Keratinocyte (primary cell): ENCODE results near the gene DNAJC27. TPM values are rescaled to one million over a fixed set of nuclear protein-coding genes. Genes with fewer than 3 reads are reported as not detected.

Source experiments
- DNase-seq: peaks from one replicate; pipeline ENCODE4 v3.0.0-alpha.2; 2011; ENCODE audit warnings: low read depth, missing footprints, low spot score
- FAIRE-seq: peaks from 2 replicates; lab custom pipeline; 2011; peaks lifted over from hg19 to GRCh38; lab: Jason Lieb, UNC
- H2AFZ ChIP-seq: 2 replicates; pipeline ENCODE4 v1.6.0; 2012; ENCODE audit warnings: low read length, control low read depth, inconsistent platforms; ENCODE audit not compliant: control insufficient read depth
- H3K27ac ChIP-seq: 2 replicates; pipeline ENCODE4 v1.5.1; 2011; ENCODE audit warnings: low read length; ENCODE audit not compliant: control insufficient read depth, insufficient read depth
- H3K27me3 ChIP-seq: 3 replicates; pipeline ENCODE4 v1.6.0; 2011; ENCODE audit warnings: low read length; ENCODE audit not compliant: control insufficient read depth, insufficient read depth; ENCODE audit errors: extremely low read depth
- H3K36me3 ChIP-seq, 2 experiments: 2 replicates in 1 of 2; 3 replicates in 1 of 2; pipeline ENCODE4 v1.5.1; 2011; ENCODE audit warnings: low read length in 2 of 2, mild to moderate bottlenecking in 1 of 2; ENCODE audit not compliant: control insufficient read depth in 2 of 2, insufficient read depth in 2 of 2; ENCODE audit errors: extremely low read depth in 1 of 2
- H3K4me1 ChIP-seq: 3 replicates; pipeline ENCODE4 v1.5.1; 2011; ENCODE audit warnings: low read length; ENCODE audit not compliant: control insufficient read depth, insufficient read depth; ENCODE audit errors: extremely low read depth
- H3K4me2 ChIP-seq: 3 replicates; pipeline ENCODE4 v1.6.0; 2011; ENCODE audit warnings: low read depth, low read length; ENCODE audit not compliant: control insufficient read depth, insufficient read depth; ENCODE audit errors: extremely low read depth
- H3K4me3 ChIP-seq, 3 experiments: fragments of 200-600 bp in 1 of 3; sonication (generic) in 1 of 3; 2 replicates in 2 of 3; 3 replicates in 1 of 3; pipeline ENCODE4 v1.5.1; 2011 to 2016; ENCODE audit warnings: low read length in 3 of 3, mild to moderate bottlenecking in 3 of 3, control low read depth in 2 of 3, inconsistent platforms in 1 of 3, low read depth in 1 of 3, mixed read lengths in 1 of 3, mixed run types in 1 of 3, moderate library complexity in 1 of 3; ENCODE audit not compliant: control insufficient read depth in 2 of 3, insufficient read depth in 2 of 3; ENCODE audit errors: extremely low read depth in 1 of 3
- H3K79me2 ChIP-seq: 2 replicates; pipeline ENCODE4 v1.6.0; 2012; ENCODE audit warnings: low read length; ENCODE audit not compliant: control insufficient read depth, insufficient read depth
- H3K9ac ChIP-seq: 3 replicates; pipeline ENCODE4 v1.6.0; 2011; ENCODE audit warnings: low read length; ENCODE audit not compliant: control insufficient read depth, insufficient read depth; ENCODE audit errors: extremely low read depth
- H3K9me1 ChIP-seq: 3 replicates; pipeline ENCODE4 v1.6.0; 2011; ENCODE audit warnings: low read length; ENCODE audit not compliant: control insufficient read depth, insufficient read depth; ENCODE audit errors: extremely low read depth
- H3K9me3 ChIP-seq: 2 replicates; pipeline ENCODE4 v1.5.1; 2012; ENCODE audit warnings: low read depth, low read length; ENCODE audit not compliant: control insufficient read depth
- H4K20me1 ChIP-seq: 3 replicates; pipeline ENCODE4 v1.6.0; 2011; ENCODE audit warnings: low read length; ENCODE audit not compliant: control insufficient read depth, insufficient read depth; ENCODE audit errors: extremely low read depth
- CTCF ChIP-seq, 3 experiments: IDR thresholded peaks in 1 of 3; conservative IDR thresholded peaks in 1 of 3; optimal IDR thresholded peaks in 1 of 3; 2 replicates in 2 of 3; 3 replicates in 1 of 3; pipeline versions ENCODE3 to v1.5.1; 2011; ENCODE audit warnings: low read length in 3 of 3, mild to moderate bottlenecking in 3 of 3, moderate library complexity in 2 of 3, control low read depth in 1 of 3, inconsistent platforms in 1 of 3; ENCODE audit not compliant: insufficient read depth in 2 of 3; ENCODE audit errors: extremely low read depth in 1 of 3
- EZH2 ChIP-seq: IDR thresholded peaks from one replicate; pipeline ENCODE4 v1.6.1; 2012; ENCODE audit warnings: inconsistent platforms, mild to moderate bottlenecking, low read length, moderate library complexity
- dilution Hi-C: fragments of 300-500 bp; cut with MboI; formaldehyde crosslinking; loops from one replicate; pipeline ENCODE4 v1.7.0; 2020; ENCODE audit warnings: low sequenced_read_pairs; ENCODE audit not compliant: extremely low pct_ligation_motif_present
- polyA plus RNA-seq, 5 experiments: library from polyadenylated mRNA; depleted of rRNA in 3 of 5; stranded (reverse) in 3 of 5; stranded (forward) in 1 of 5; unstranded in 1 of 5; fragments of >200 nt; gene quantifications; 1 replicate in 1 of 5; 2 replicates in 3 of 5; 3 replicates in 1 of 5; pipeline versions ENCODE4 v1.2.1 to v1.2.3, GENCODE V29; 2011 to 2012; ENCODE audit warnings: missing spikeins in 2 of 5, low read depth in 1 of 5, low replicate concordance in 1 of 5

DNAJC27 gene
- polyA plus RNA-seq, 1 donor (not counting 4 experiments of a cell fraction or from before 2014, with no cell fraction given) = 3.4 TPM

GRCh38 chr2:24969784-24970183 lies 2.0 kb downstream of the DNAJC27 start:
- Histone ChIP-seq H3K36me3 (peaks cover 1 to 4% of the 10 kb centered on the region in 2 experiments), H2AFZ (no peak overlapping the region), H3K9ac (no peak overlapping the region), H3K4me3 (no peak overlapping the region), H4K20me1 (no peaks in the 10 kb centered on the region), H3K9me3 (no peaks in the 10 kb centered on the region), H3K27ac (no peak overlapping the region), H3K4me2 (no peak overlapping the region), H3K4me1 (no peaks in the 10 kb centered on the region), H3K27me3 (no peaks in the 10 kb centered on the region), H3K9me1 (no peaks in the 10 kb centered on the region), H3K79me2 (peaks cover 12% of the 10 kb centered on the region)
- DNase-seq (no peak), FAIRE-seq (no peak)
- no peak for TF ChIP-seq EZH2
- no peak for TF ChIP-seq CTCF (optimal IDR thresholded peaks at IDR 0.05 in 1 of 3, IDR thresholded peaks at IDR 0.05 in 1 of 3, conservative IDR thresholded peaks at IDR 0.05 in 1 of 3; ENCODE audit: extremely low read depth in 1 of 3, insufficient read depth in 2 of 3, low read length in 3 of 3)
- dilution Hi-C loops = no loop called here

GRCh38 chr2:24961903-24962302 lies 9.9 kb downstream of the DNAJC27 start:
- TF ChIP-seq CTCF (optimal IDR thresholded peaks at IDR 0.05 in 1 of 3, IDR thresholded peaks at IDR 0.05 in 1 of 3, conservative IDR thresholded peaks at IDR 0.05 in 1 of 3; ENCODE audit: extremely low read depth in 1 of 3, insufficient read depth in 2 of 3, low read length in 3 of 3) (no peak), EZH2 (no peak)
- Histone ChIP-seq H3K27me3 (no peaks in the 10 kb centered on the region), H3K36me3 (peaks cover 7 to 11% of the 10 kb centered on the region in 2 experiments), H2AFZ (no peak overlapping the region), H3K9ac (no peak overlapping the region), H3K4me1 (no peaks in the 10 kb centered on the region), H3K9me1 (no peaks in the 10 kb centered on the region), H3K79me2 (no peaks in the 10 kb centered on the region), H3K9me3 (no peaks in the 10 kb centered on the region), H3K4me3 (no peak overlapping the region), H4K20me1 (no peaks in the 10 kb centered on the region), H3K4me2 (no peak overlapping the region), H3K27ac (no peak overlapping the region)
- DNase-seq (no peak), FAIRE-seq (no peak)
- dilution Hi-C loops = no loop called here
